Cardiac muscle cell (in vitro differentiated cells and primary cell): ENCODE data around the gene CFAP70. TPM values are rescaled to one million over a fixed set of nuclear protein-coding genes. Genes with fewer than 3 reads are reported as not detected.
A peak's percentile ranks its signal among the peaks of the same experiment; 100 is the strongest.
"Not testable (repeated sequence)": the region's sequence is repeated elsewhere in the genome, so short reads cannot be mapped to it uniquely, and the experiment has no call there.

ENCODE experiments used
- DNase-seq, 2 donors: peaks; one replicate each; pipeline versions ENCODE4 v3.0.0 to v3.0.0-alpha.2; 2010 to 2017; ENCODE audit warnings: low read depth in 1 of 2, low spot score in 1 of 2
- H3K27ac ChIP-seq: fragments of 200-600 bp; sonication (generic); 2 replicates; pipeline ENCODE4 v1.5.1; 2016
- H3K27me3 ChIP-seq: fragments of 200-600 bp; sonication (generic); 2 replicates; pipeline ENCODE4 v1.6.0; 2016; ENCODE audit warnings: control low read depth
- H3K36me3 ChIP-seq: fragments of 200-600 bp; sonication (generic); 2 replicates; pipeline ENCODE4 v1.5.1; 2016; ENCODE audit warnings: control low read depth
- H3K4me1 ChIP-seq: fragments of 200-600 bp; sonication (generic); 2 replicates; pipeline ENCODE4 v1.8.1; 2017; ENCODE audit warnings: low read depth, mild to moderate bottlenecking, mixed run types
- H3K4me3 ChIP-seq: fragments of 200-600 bp; sonication (generic); 2 replicates; pipeline ENCODE4 v1.5.1; 2016; ENCODE audit warnings: mild to moderate bottlenecking
- H3K9me3 ChIP-seq: fragments of 200-600 bp; sonication (generic); 2 replicates; pipeline ENCODE4 v1.5.1; 2017; ENCODE audit warnings: low read depth, mild to moderate bottlenecking, control low read depth
- CTCF ChIP-seq: IDR thresholded peaks from 2 replicates; pipeline ENCODE4 v1.5.1; 2012; ENCODE audit warnings: low read depth, mild to moderate bottlenecking, low read length
- polyA plus RNA-seq: library from polyadenylated mRNA; unstranded; fragments of >200 nt; fragmentation: Nextera tagmentation; extraction: Ambion mirVana; gene quantifications from 2 replicates; pipeline ENCODE4 v1.2.1, GENCODE V29; 2016
- total RNA-seq: library from RNA; depleted of rRNA; stranded (reverse); fragments of >200 nt; gene quantifications from 2 replicates; pipeline ENCODE4 v1.2.3, GENCODE V29; 2016

Gene CFAP70
- total and polyA plus RNA-seq, 2 experiments from 2014 or later: 1.9 to 4.0 TPM

- Histone ChIP-seq H3K36me3 (no peaks in the 10 kb centered on the region), H3K27ac (no peak overlapping the region), H3K27me3 (no peaks in the 10 kb centered on the region), H3K4me1 (no peaks in the 10 kb centered on the region), H3K4me3 (no peak overlapping the region), H3K9me3 (no peaks in the 10 kb centered on the region)
- no peak for TF ChIP-seq CTCF
- no peak for DNase-seq
These were observed 95.6 kb downstream of the CFAP70 start for GRCh38 chr10:73262880-73263555.

- H3K27ac ChIP-seq: no peak overlapping the region
- TF ChIP-seq CTCF: no peak
- no peak overlapping the region for H3K4me3 ChIP-seq
- no peaks in the 10 kb centered on the region for H3K4me1 ChIP-seq
- no peaks in the 10 kb centered on the region for H3K9me3 ChIP-seq
- no peaks in the 10 kb centered on the region for H3K27me3 ChIP-seq
- H3K36me3 ChIP-seq: no peaks in the 10 kb centered on the region
- peak in 1 of 2 donors; percentile 73 for DNase-seq
These were observed 96.4 kb downstream of the CFAP70 start for GRCh38 chr10:73262105-73262730.

GRCh38 chr10:73261362-73261995 is 97.2 kb downstream of the CFAP70 start:
- no peak for TF ChIP-seq CTCF
- no peaks in the 10 kb centered on the region for H3K27me3 ChIP-seq
- no peaks in the 10 kb centered on the region for H3K4me1 ChIP-seq
- H3K27ac ChIP-seq: no peak overlapping the region
- DNase-seq: no peak
- H3K9me3 ChIP-seq: no peaks in the 10 kb centered on the region
- no peaks in the 10 kb centered on the region for H3K36me3 ChIP-seq
- no peak overlapping the region for H3K4me3 ChIP-seq

GRCh38 chr10:73258612-73259011 is 100.1 kb downstream of the CFAP70 start:
- H3K27ac ChIP-seq, H3K9me3 ChIP-seq, H3K36me3 ChIP-seq, H3K4me3 ChIP-seq, H3K27me3 ChIP-seq, H3K4me1 ChIP-seq, DNase-seq: not testable (repeated sequence)

- Histone ChIP-seq H3K4me3 (peak overlapping the region; percentile 78), H3K4me1 (peaks cover 9% of the 10 kb centered on the region), H3K36me3 (peaks cover 10% of the 10 kb centered on the region), H3K27me3 (no peaks in the 10 kb centered on the region), H3K9me3 (no peaks in the 10 kb centered on the region), H3K27ac (peak overlapping the region; percentile 95)
- no peak for TF ChIP-seq CTCF
- DNase-seq: no peak
These were observed 105.5 kb downstream of the CFAP70 start for GRCh38 chr10:73253225-73253555.
